A673 (cell line): ENCODE results near the gene BEST2. TPM values are rescaled to one million over a fixed set of nuclear protein-coding genes. Genes with fewer than 3 reads are reported as not detected.
A peak's percentile ranks its signal among the peaks of the same experiment; 100 is the strongest.

Experiments used
- BruUV-seq: library from RNA; stranded (reverse); fragments of 400-500 nt; replicated peaks from 2 replicates; lab custom pipeline; 2021; lab: Mats Ljungman, UMichigan
- CTCF ChIA-PET: fragments of 300-600 bp; sonication (Branson Sonifier 250); formaldehyde crosslinking; loops from one replicate; lab custom pipeline; 2022; ENCODE audit warnings: antibody characterized with exemption; lab: Charles Lee
- POLR2A ChIA-PET: fragments of 300-600 bp; sonication (Branson Sonifier 250); formaldehyde crosslinking; loops from one replicate; lab custom pipeline; 2022; ENCODE audit warnings: antibody characterized with exemption; ENCODE audit not compliant: low non-redundant PET; lab: Charles Lee
- DNase-seq: peaks from one replicate; pipeline ENCODE4 v3.0.0-alpha.2; 2015; ENCODE audit warnings: low spot score
- H3K27ac ChIP-seq: fragments of 200-600 bp; sonication (generic); 2 replicates; pipeline ENCODE4 v1.5.1; 2016; ENCODE audit warnings: mixed run types, low read depth, mild to moderate bottlenecking, mixed read lengths, antibody characterized with exemption, low read length; ENCODE audit not compliant: poor library complexity, severe bottlenecking
- H3K27me3 ChIP-seq: fragments of 200-600 bp; sonication (generic); replicated peaks from 2 replicates; pipeline ENCODE4 v1.6.1; 2017; ENCODE audit warnings: mixed run types, low read depth, mild to moderate bottlenecking, mixed read lengths, antibody characterized with exemption, low read length; ENCODE audit not compliant: insufficient read depth, poor library complexity
- H3K36me3 ChIP-seq: fragments of 200-600 bp; sonication (generic); 2 replicates; pipeline ENCODE4 v1.6.1; 2016; ENCODE audit warnings: mixed run types, mild to moderate bottlenecking, mixed read lengths, antibody characterized with exemption, low read length; ENCODE audit not compliant: insufficient read depth, poor library complexity, severe bottlenecking
- H3K4me1 ChIP-seq: fragments of 200-600 bp; sonication (generic); 2 replicates; pipeline ENCODE4 v1.6.1; 2017; ENCODE audit warnings: mixed run types, mild to moderate bottlenecking, mixed read lengths, antibody characterized with exemption, low read length; ENCODE audit not compliant: insufficient read depth, poor library complexity, severe bottlenecking
- H3K4me3 ChIP-seq: fragments of 200-600 bp; sonication (generic); 2 replicates; pipeline ENCODE4 v1.5.1; 2016; ENCODE audit warnings: low read depth, mixed run types, mild to moderate bottlenecking, mixed read lengths, low read length; ENCODE audit not compliant: poor library complexity, severe bottlenecking
- H3K9me3 ChIP-seq: fragments of 200-600 bp; sonication (generic); 2 replicates; pipeline ENCODE4 v1.6.1; 2016; ENCODE audit warnings: mixed run types, low read depth, mild to moderate bottlenecking, mixed read lengths, antibody characterized with exemption, low read length; ENCODE audit not compliant: poor library complexity, severe bottlenecking
- EZH2 ChIP-seq: fragments of 200-600 bp; sonication (generic); IDR thresholded peaks from 2 replicates; pipeline ENCODE4 v1.6.1; 2017; ENCODE audit warnings: borderline replicate concordance, low read depth, mild to moderate bottlenecking, mixed read lengths, antibody characterized with exemption, low read length; ENCODE audit not compliant: poor library complexity, severe bottlenecking
- intact Hi-C: fragments of 100-400 bp; cut with micrococcal nuclease; formaldehyde crosslinking; loops from one replicate; pipeline ENCODE4 v1.10.0; 2022; ENCODE audit not compliant: unreplicated experiment
- total RNA-seq: library from RNA; stranded (reverse); gene quantifications from 2 replicates; pipeline ENCODE4 v1.2.3, GENCODE V29; 2021
- TF ChIP-seq, protein P1 (sequence below): fragments of 300-800, 200-600 bp; sonication (generic); conservative IDR thresholded peaks from 2 replicates; pipeline ENCODE4 v1.5.1; 2017; ENCODE audit warnings: low read depth, mild to moderate bottlenecking, antibody characterized with exemption, low read length, moderate library complexity, mixed read lengths

The BEST2 gene
- total RNA-seq, 1 experiment from 2014 or later, result not detected

DNA sequence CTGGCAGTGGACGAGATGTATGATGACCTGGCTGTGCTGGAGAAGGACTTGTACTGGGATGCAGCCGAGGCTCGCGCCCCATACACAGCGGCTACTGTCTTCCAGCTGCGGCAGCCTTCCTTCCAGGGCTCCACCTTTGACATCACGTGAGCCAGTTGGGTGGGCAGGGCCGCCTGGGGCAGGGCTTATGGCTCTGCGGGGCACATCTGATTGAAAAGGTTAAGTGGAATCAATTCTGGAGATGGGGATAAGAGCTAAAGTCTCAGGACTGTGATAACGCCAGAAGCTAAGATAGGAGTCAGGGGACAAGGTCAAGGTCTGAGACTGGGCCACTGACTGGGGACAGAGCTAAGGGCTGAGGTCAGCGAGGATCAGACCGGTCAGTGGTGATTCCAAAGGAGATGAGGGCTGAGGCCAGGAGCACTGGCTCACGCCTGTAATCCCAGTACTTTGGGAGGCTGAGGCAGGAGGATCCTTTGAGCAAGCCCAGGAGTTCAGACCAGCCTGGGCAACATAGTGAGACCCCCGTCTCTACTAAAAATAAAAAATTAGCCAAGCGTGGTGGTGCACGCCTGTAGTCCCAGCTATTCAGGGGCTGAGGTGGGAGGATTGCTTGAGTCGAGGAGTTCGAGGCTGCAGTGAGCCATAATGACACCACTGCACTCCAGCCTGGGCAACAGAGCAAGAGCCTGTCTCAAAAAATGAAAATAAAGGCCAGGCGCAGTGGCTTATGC lies 4.7 kb downstream of the BEST2 start:
- BruUV-seq, result no TSS peak
- Histone ChIP-seq H3K36me3 (no peaks in the 10 kb centered on the region), H3K4me3 (no peak overlapping the region), H3K27me3 (peaks cover 8% of the 10 kb centered on the region), H3K27ac (no peak overlapping the region), H3K4me1 (no peaks in the 10 kb centered on the region), H3K9me3 (no peaks in the 10 kb centered on the region)
- CTCF ChIA-PET, result interaction anchor here (1.5 kb wide), 1 partner anchor 10 kb away, joined by 3 read pairs; no protein-coding TSS in a partner anchor
- intact Hi-C loops, result no loop called here
- POLR2A ChIA-PET, result no interaction called here
- TF ChIP-seq, protein P1, sequence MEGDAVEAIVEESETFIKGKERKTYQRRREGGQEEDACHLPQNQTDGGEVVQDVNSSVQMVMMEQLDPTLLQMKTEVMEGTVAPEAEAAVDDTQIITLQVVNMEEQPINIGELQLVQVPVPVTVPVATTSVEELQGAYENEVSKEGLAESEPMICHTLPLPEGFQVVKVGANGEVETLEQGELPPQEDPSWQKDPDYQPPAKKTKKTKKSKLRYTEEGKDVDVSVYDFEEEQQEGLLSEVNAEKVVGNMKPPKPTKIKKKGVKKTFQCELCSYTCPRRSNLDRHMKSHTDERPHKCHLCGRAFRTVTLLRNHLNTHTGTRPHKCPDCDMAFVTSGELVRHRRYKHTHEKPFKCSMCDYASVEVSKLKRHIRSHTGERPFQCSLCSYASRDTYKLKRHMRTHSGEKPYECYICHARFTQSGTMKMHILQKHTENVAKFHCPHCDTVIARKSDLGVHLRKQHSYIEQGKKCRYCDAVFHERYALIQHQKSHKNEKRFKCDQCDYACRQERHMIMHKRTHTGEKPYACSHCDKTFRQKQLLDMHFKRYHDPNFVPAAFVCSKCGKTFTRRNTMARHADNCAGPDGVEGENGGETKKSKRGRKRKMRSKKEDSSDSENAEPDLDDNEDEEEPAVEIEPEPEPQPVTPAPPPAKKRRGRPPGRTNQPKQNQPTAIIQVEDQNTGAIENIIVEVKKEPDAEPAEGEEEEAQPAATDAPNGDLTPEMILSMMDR, result no peak
- TF ChIP-seq EZH2, result no peak
- no peak for DNase-seq

DNA sequence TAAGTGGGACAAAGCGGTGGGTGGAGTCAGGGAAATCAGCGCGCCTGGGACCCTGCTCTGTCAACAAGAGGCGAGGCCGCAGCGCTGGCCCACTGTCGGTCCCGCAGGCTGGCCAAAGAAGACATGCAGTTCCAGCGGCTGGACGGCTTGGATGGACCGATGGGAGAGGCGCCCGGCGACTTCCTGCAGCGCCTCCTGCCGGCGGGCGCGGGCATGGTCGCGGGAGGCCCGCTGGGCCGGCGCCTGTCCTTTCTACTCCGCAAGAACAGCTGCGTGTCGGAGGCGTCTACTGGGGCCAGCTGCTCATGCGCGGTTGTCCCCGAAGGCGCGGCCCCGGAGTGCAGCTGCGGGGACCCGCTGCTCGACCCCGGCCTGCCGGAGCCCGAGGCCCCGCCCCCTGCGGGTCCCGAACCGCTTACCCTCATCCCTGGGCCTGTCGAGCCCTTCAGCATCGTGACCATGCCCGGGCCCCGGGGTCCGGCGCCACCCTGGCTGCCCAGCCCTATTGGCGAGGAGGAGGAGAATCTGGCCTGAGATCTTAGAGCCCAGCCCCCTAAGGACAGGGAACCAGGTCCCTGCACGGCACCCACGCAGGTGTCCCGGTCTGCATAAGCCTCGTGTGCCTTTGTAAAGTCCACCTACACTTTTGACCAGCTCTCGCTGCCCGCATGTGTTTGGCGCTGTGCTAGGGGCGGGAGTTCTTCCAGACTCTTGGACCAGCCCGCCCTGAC lies 6.1 kb downstream of the BEST2 start:
- TF ChIP-seq, protein P1, result peak; percentile 95
- no peak for TF ChIP-seq EZH2
- no TSS peak for BruUV-seq
- H3K27ac ChIP-seq, result no peak overlapping the region
- H3K27me3 ChIP-seq, result no peaks in the 10 kb centered on the region
- ChIA-PET CTCF (interaction anchor here (0.5 to 1.4 kb wide), 10 partner anchors 8 to 943 kb away, joined by 3 to 19 read pairs (median 5); partner anchors contain the start of genes GET3, PRDX2 and THSD8), POLR2A (no interaction called here)
- H3K4me1 ChIP-seq, result no peaks in the 10 kb centered on the region
- intact Hi-C loops, result no loop called here
- DNase-seq, result peak; percentile 83
- H3K9me3 ChIP-seq, result no peaks in the 10 kb centered on the region
- no peaks in the 10 kb centered on the region for H3K36me3 ChIP-seq
- H3K4me3 ChIP-seq, result peak overlapping the region; percentile 36

DNA sequence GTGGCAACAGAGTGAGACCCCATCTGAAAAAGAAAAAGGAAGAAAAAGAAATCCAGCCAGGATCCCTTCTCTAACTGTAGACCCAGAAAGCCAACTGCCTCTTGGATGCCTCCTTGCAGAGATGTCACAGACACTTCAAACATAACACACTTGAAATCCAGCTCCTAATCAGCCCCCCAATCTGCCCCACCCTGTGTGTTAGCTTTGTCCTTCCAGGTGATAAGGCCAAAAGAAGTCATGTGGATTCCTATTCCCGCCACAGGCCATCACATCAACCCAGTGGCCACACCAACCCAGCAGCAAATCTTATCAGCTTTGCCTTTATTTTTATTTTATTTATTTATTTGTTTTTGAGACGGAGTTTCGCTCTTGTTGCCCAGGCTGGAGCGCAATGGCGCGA lies 8.1 kb downstream of the BEST2 start:
- H3K27me3 ChIP-seq, result no peaks in the 10 kb centered on the region
- TF ChIP-seq EZH2, result no peak
- TF ChIP-seq, protein P1, result no peak
- no peak overlapping the region for H3K27ac ChIP-seq
- no peaks in the 10 kb centered on the region for H3K36me3 ChIP-seq
- CTCF ChIA-PET, result interaction anchor here (0.9 to 1.2 kb wide), 2 partner anchors 22 to 39 kb away, joined by 4 to 6 read pairs; partner anchors contain the start of gene GET3
- intact Hi-C loops, result no loop called here
- no peak overlapping the region for H3K4me3 ChIP-seq
- POLR2A ChIA-PET, result interaction anchor here (0.6 to 0.8 kb wide), 2 partner anchors 32 to 38 kb away, joined by 3 to 24 read pairs; partner anchors contain the start of gene JUNB
- no peaks in the 10 kb centered on the region for H3K9me3 ChIP-seq
- DNase-seq, result no peak
- BruUV-seq, result no TSS peak
- H3K4me1 ChIP-seq, result no peaks in the 10 kb centered on the region
